GM23338 (cell line): ENCODE results near the gene ERC1. TPM values are rescaled to one million over a fixed set of nuclear protein-coding genes. Genes with fewer than 3 reads are reported as not detected.

Source experiments
- ATAC-seq: fragments of 200-7000 bp; cut with Tn5 transposase; 3 replicates; pipeline ENCODE4 v1.9.1; 2020
- DNase-seq: peaks from one replicate; pipeline ENCODE4 v3.0.0-alpha.2; 2015; ENCODE audit warnings: low spot score
- H2AFZ ChIP-seq: fragments of 200-600 bp; sonication (generic); 2 replicates; pipeline ENCODE4 v1.8.0; 2016; ENCODE audit warnings: antibody characterized with exemption, mild to moderate bottlenecking, moderate library complexity
- H3F3A ChIP-seq: fragments of 200-600 bp; sonication (generic); replicated peaks from 2 replicates; pipeline ENCODE4 v1.8.0; 2017; ENCODE audit warnings: antibody characterized with exemption, mixed run types, low read depth
- H3K27ac ChIP-seq: fragments of 200-600 bp; sonication (generic); 2 replicates; pipeline ENCODE4 v1.6.1; 2016; ENCODE audit warnings: low read depth
- H3K27me3 ChIP-seq: fragments of 200-600 bp; sonication (generic); 2 replicates; pipeline ENCODE4 v1.8.0; 2016; ENCODE audit warnings: mild to moderate bottlenecking, mixed run types, moderate library complexity; ENCODE audit not compliant: insufficient read depth
- H3K36me3 ChIP-seq: fragments of 200-600 bp; sonication (generic); 2 replicates; pipeline ENCODE4 v1.8.0; 2016; ENCODE audit warnings: mild to moderate bottlenecking; ENCODE audit not compliant: insufficient read depth
- H3K4me1 ChIP-seq: fragments of 200-600 bp; sonication (generic); 2 replicates; pipeline ENCODE4 v1.8.0; 2016; ENCODE audit warnings: mild to moderate bottlenecking, moderate library complexity; ENCODE audit not compliant: insufficient read depth
- H3K4me2 ChIP-seq: fragments of 200-600 bp; sonication (generic); 2 replicates; pipeline ENCODE4 v1.7.1; 2017; ENCODE audit warnings: mixed run types
- H3K4me3 ChIP-seq: fragments of 200-600 bp; sonication (generic); 2 replicates; pipeline ENCODE4 v1.6.1; 2016; ENCODE audit warnings: mixed run types
- H3K79me2 ChIP-seq: fragments of 200-600 bp; sonication (generic); replicated peaks from 2 replicates; pipeline ENCODE4 v1.8.0; 2017; ENCODE audit warnings: mild to moderate bottlenecking; ENCODE audit not compliant: insufficient read depth
- H3K9me2 ChIP-seq: fragments of 200-600 bp; sonication (generic); 2 replicates; pipeline ENCODE4 v1.8.0; 2017; ENCODE audit not compliant: insufficient read depth
- H4K20me1 ChIP-seq: fragments of 200-600 bp; sonication (generic); replicated peaks from 2 replicates; pipeline ENCODE4 v1.8.0; 2017; ENCODE audit warnings: mild to moderate bottlenecking; ENCODE audit not compliant: insufficient read depth
- H3K27ac Mint-ChIP-seq: 2 replicates; pipeline ENCODE4 v1.8.0; 2020; ENCODE audit warnings: inconsistent platforms, mild to moderate bottlenecking, moderate library complexity, mixed read lengths
- H3K27me3 Mint-ChIP-seq: 3 replicates; pipeline ENCODE4 v1.8.0; 2022; ENCODE audit warnings: low read depth, mild to moderate bottlenecking, moderate library complexity, mixed read lengths, inconsistent platforms; ENCODE audit not compliant: insufficient read depth, poor library complexity
- H3K36me3 Mint-ChIP-seq: 3 replicates; pipeline ENCODE4 v1.8.0; 2021; ENCODE audit warnings: low read depth, mild to moderate bottlenecking, inconsistent platforms, moderate library complexity, mixed read lengths
- H3K4me1 Mint-ChIP-seq: 3 replicates; pipeline ENCODE4 v1.8.0; 2020; ENCODE audit warnings: mild to moderate bottlenecking, inconsistent platforms, mixed read lengths
- H3K4me3 Mint-ChIP-seq: 3 replicates; pipeline ENCODE4 v1.8.0; 2021; ENCODE audit warnings: moderate library complexity, mild to moderate bottlenecking, inconsistent platforms, mixed read lengths
- H3K9me3 Mint-ChIP-seq: 3 replicates; pipeline ENCODE4 v1.8.0; 2020; ENCODE audit warnings: moderate library complexity, mild to moderate bottlenecking, inconsistent platforms, mixed read lengths
- CREB1 ChIP-seq: fragments of 250-450 bp; sonication (Bioruptor Pico); IDR thresholded peaks from 2 replicates; pipeline ENCODE4 v1.5.0; 2020; ENCODE audit warnings: low read depth, mild to moderate bottlenecking, moderate library complexity
- EZH2 ChIP-seq: fragments of 200-600 bp; sonication (generic); IDR thresholded peaks from one replicate; pipeline ENCODE4 v1.8.0; 2017; ENCODE audit warnings: antibody characterized with exemption, mild to moderate bottlenecking, low read depth; ENCODE audit not compliant: unreplicated experiment
- EZH2phosphoT487 ChIP-seq: fragments of 200-600 bp; sonication (generic); IDR thresholded peaks from one replicate; pipeline ENCODE4 v1.8.1; 2018; ENCODE audit warnings: antibody characterized with exemption; ENCODE audit not compliant: unreplicated experiment
- JUNB ChIP-seq: IDR thresholded peaks from one replicate; pipeline ENCODE4 v1.6.1; 2016; ENCODE audit warnings: antibody characterized with exemption; ENCODE audit not compliant: unreplicated experiment
- NANOG ChIP-seq: IDR thresholded peaks from 2 replicates; pipeline ENCODE4 v1.6.1; 2016; ENCODE audit warnings: antibody characterized with exemption, borderline replicate concordance
- POLR2AphosphoS5 ChIP-seq: IDR thresholded peaks from 2 replicates; pipeline ENCODE4 v1.6.1; 2016; ENCODE audit warnings: antibody characterized with exemption, low read depth
- ZNF114 ChIP-seq: fragments of 250-450 bp; sonication (Bioruptor Pico); IDR thresholded peaks from 2 replicates; pipeline ENCODE4 v1.5.0; 2020; ENCODE audit warnings: mild to moderate bottlenecking, moderate library complexity
- ZNF331 ChIP-seq: fragments of 250-450 bp; sonication (Bioruptor Pico); IDR thresholded peaks from 2 replicates; pipeline ENCODE4 v1.5.0; 2020; ENCODE audit warnings: low read depth, mild to moderate bottlenecking, moderate library complexity
- polyA plus RNA-seq: library from polyadenylated mRNA; unstranded; fragments of >200 nt; fragmentation: Nextera tagmentation; extraction: Ambion mirVana; gene quantifications from 2 replicates; pipeline ENCODE4 v1.2.1, GENCODE V29; 2016
- total RNA-seq: library from RNA; depleted of rRNA; stranded (reverse); fragments of >200 nt; shearing (Covaris generic); gene quantifications from 2 replicates; pipeline ENCODE4 v1.2.3, GENCODE V29; 2014
- TF ChIP-seq, protein P1 (sequence below), 2 experiments: fragments of 200-600 bp in 1 of 2; sonication (generic) in 1 of 2; conservative IDR thresholded peaks; 2 replicates each; pipeline versions ENCODE4 v1.5.1 to v1.6.1; 2016 to 2017; ENCODE audit warnings: antibody characterized with exemption in 2 of 2, low read depth in 2 of 2, mild to moderate bottlenecking in 2 of 2, moderate library complexity in 1 of 2
- TF ChIP-seq, protein P2 (sequence below): IDR thresholded peaks from 2 replicates; pipeline ENCODE4 v1.6.1; 2016; ENCODE audit warnings: antibody characterized with exemption
- TF ChIP-seq, protein P3 (sequence below): IDR thresholded peaks from one replicate; pipeline ENCODE4 v1.6.1; 2018; ENCODE audit warnings: antibody characterized with exemption; ENCODE audit not compliant: unreplicated experiment

ERC1 gene
- total and polyA plus RNA-seq, 2 experiments from 2014 or later: 28.1 to 35.3 TPM

DNA sequence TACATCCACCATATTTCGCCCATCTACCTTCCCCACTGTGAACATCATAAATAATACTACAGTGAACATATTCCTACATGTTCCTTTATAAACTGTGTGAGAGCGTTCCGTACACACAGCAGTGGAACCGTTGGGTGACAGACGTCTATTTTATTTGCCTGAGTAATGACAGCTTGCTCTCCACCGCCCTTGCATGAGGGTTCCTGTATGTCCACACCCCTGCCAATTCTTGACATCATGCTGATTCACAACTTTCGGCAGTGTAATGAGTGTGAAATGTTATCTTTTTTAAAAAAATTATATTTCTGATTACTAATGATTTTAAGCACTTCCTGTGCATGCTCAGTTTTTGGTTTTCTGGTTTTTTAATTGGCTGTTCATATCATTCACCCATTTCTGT is 37.2 kb upstream of the ERC1 start:
- no peaks in the 10 kb centered on the region for H3K27me3 ChIP-seq
- Mint-ChIP-seq H3K4me1 (no peaks in the 10 kb centered on the region; the same call in 2 of the 3 replicates), H3K36me3 (no peaks in the 10 kb centered on the region; the same call in 2 of the 3 replicates), H3K4me3 (no peak overlapping the region), H3K9me3 (no peaks in the 10 kb centered on the region), H3K27me3 (peaks cover 12% of the 10 kb centered on the region), H3K27ac (no peak overlapping the region)
- no peak for ATAC-seq
- H3K4me3 ChIP-seq: no peak overlapping the region
- H2AFZ ChIP-seq: no peak overlapping the region
- H3K79me2 ChIP-seq: peaks cover 2% of the 10 kb centered on the region
- H3K36me3 ChIP-seq: no peaks in the 10 kb centered on the region
- no peak overlapping the region for H3K27ac ChIP-seq
- H3K4me2 ChIP-seq: no peak overlapping the region
- H3K4me1 ChIP-seq: no peaks in the 10 kb centered on the region
- no peaks in the 10 kb centered on the region for H4K20me1 ChIP-seq
- 0 out of 2 replicates have a peak, but pooled peaks cover 3% of the 10 kb centered on the region for H3F3A ChIP-seq
- TF ChIP-seq ZNF114 (CRISPR knock-in tag) (no peak), JUNB (no peak), ZNF331 (no peak), CREB1 (CRISPR knock-in tag) (no peak), NANOG (no peak), POLR2AphosphoS5 (no peak), EZH2phosphoT487 (no peak), EZH2 (no peak)
- TF ChIP-seq, protein P1, sequence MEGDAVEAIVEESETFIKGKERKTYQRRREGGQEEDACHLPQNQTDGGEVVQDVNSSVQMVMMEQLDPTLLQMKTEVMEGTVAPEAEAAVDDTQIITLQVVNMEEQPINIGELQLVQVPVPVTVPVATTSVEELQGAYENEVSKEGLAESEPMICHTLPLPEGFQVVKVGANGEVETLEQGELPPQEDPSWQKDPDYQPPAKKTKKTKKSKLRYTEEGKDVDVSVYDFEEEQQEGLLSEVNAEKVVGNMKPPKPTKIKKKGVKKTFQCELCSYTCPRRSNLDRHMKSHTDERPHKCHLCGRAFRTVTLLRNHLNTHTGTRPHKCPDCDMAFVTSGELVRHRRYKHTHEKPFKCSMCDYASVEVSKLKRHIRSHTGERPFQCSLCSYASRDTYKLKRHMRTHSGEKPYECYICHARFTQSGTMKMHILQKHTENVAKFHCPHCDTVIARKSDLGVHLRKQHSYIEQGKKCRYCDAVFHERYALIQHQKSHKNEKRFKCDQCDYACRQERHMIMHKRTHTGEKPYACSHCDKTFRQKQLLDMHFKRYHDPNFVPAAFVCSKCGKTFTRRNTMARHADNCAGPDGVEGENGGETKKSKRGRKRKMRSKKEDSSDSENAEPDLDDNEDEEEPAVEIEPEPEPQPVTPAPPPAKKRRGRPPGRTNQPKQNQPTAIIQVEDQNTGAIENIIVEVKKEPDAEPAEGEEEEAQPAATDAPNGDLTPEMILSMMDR (conservative IDR thresholded peaks at IDR 0.05; ENCODE audit: low read depth in 2 of 2): no peak
- TF ChIP-seq, protein P2, sequence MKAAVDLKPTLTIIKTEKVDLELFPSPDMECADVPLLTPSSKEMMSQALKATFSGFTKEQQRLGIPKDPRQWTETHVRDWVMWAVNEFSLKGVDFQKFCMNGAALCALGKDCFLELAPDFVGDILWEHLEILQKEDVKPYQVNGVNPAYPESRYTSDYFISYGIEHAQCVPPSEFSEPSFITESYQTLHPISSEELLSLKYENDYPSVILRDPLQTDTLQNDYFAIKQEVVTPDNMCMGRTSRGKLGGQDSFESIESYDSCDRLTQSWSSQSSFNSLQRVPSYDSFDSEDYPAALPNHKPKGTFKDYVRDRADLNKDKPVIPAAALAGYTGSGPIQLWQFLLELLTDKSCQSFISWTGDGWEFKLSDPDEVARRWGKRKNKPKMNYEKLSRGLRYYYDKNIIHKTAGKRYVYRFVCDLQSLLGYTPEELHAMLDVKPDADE: no peak
- TF ChIP-seq, protein P3, sequence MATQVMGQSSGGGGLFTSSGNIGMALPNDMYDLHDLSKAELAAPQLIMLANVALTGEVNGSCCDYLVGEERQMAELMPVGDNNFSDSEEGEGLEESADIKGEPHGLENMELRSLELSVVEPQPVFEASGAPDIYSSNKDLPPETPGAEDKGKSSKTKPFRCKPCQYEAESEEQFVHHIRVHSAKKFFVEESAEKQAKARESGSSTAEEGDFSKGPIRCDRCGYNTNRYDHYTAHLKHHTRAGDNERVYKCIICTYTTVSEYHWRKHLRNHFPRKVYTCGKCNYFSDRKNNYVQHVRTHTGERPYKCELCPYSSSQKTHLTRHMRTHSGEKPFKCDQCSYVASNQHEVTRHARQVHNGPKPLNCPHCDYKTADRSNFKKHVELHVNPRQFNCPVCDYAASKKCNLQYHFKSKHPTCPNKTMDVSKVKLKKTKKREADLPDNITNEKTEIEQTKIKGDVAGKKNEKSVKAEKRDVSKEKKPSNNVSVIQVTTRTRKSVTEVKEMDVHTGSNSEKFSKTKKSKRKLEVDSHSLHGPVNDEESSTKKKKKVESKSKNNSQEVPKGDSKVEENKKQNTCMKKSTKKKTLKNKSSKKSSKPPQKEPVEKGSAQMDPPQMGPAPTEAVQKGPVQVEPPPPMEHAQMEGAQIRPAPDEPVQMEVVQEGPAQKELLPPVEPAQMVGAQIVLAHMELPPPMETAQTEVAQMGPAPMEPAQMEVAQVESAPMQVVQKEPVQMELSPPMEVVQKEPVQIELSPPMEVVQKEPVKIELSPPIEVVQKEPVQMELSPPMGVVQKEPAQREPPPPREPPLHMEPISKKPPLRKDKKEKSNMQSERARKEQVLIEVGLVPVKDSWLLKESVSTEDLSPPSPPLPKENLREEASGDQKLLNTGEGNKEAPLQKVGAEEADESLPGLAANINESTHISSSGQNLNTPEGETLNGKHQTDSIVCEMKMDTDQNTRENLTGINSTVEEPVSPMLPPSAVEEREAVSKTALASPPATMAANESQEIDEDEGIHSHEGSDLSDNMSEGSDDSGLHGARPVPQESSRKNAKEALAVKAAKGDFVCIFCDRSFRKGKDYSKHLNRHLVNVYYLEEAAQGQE: no peak
- DNase-seq: no peak
- no peaks in the 10 kb centered on the region for H3K9me2 ChIP-seq
